Panc1 (cell line): Measurements from ENCODE around the gene ITPR2. TPM values are rescaled to one million over a fixed set of nuclear protein-coding genes. Genes with fewer than 3 reads are reported as not detected.

ENCODE experiments used
- ATAC-seq: fragments of 200-7000 bp; cut with Tn5 transposase; 2 replicates; pipeline ENCODE4 v1.9.1; 2020; ENCODE audit warnings: mild to moderate bottlenecking, moderate library complexity
- BruUV-seq: library from RNA; stranded (reverse); fragments of 400-500 nt; replicated peaks from 2 replicates; lab custom pipeline; 2021; lab: Mats Ljungman, UMichigan
- CTCF ChIA-PET: fragments of 300-600 bp; sonication (Branson Sonifier 250); formaldehyde crosslinking; loops from one replicate; lab custom pipeline; 2022; ENCODE audit warnings: antibody characterized with exemption; lab: Charles Lee
- POLR2A ChIA-PET: fragments of 300-600 bp; sonication (Branson Sonifier 250); formaldehyde crosslinking; loops from one replicate; lab custom pipeline; 2022; ENCODE audit warnings: antibody characterized with exemption; lab: Charles Lee
- DNase-seq: peaks from one replicate; pipeline ENCODE4 v3.0.0-alpha.2; 2010; ENCODE audit warnings: low read depth, low spot score
- H3K27ac ChIP-seq: 2 replicates; pipeline ENCODE4 v1.5.1; 2011; ENCODE audit warnings: mild to moderate bottlenecking, low read length, inconsistent platforms
- H3K27me3 ChIP-seq: fragments of 200-500 bp; sonication (Bioruptor generic); 2 replicates; pipeline ENCODE4 v1.6.0; 2014; ENCODE audit warnings: low read length, inconsistent platforms; ENCODE audit not compliant: control insufficient read depth, insufficient read depth
- H3K36me3 ChIP-seq: fragments of 200-500 bp; sonication (Bioruptor generic); 2 replicates; pipeline ENCODE4 v1.5.1; 2014; ENCODE audit warnings: inconsistent platforms, mild to moderate bottlenecking, low read length, moderate library complexity; ENCODE audit not compliant: control insufficient read depth, insufficient read depth
- H3K4me1 ChIP-seq: 2 replicates; pipeline ENCODE4 v1.5.1; 2011; ENCODE audit warnings: inconsistent platforms, mild to moderate bottlenecking, low read length, moderate library complexity; ENCODE audit not compliant: control insufficient read depth, insufficient read depth
- H3K4me3 ChIP-seq, 2 experiments: 2 replicates each; pipeline ENCODE4 v1.5.1; 2011 to 2012; ENCODE audit warnings: low read depth in 2 of 2, low read length in 2 of 2, mild to moderate bottlenecking in 2 of 2, inconsistent platforms in 1 of 2, moderate library complexity in 1 of 2
- H3K9me3 ChIP-seq: fragments of 200-500 bp; sonication (Bioruptor generic); 2 replicates; pipeline ENCODE4 v1.5.1; 2014; ENCODE audit warnings: low read depth, mild to moderate bottlenecking, inconsistent platforms, low read length, moderate library complexity; ENCODE audit not compliant: control insufficient read depth, insufficient read depth
- POLR2AphosphoS5 ChIP-seq: IDR thresholded peaks from 2 replicates; pipeline ENCODE4 v1.6.1; 2012; ENCODE audit warnings: mild to moderate bottlenecking, low read depth, low read length, moderate library complexity
- REST ChIP-seq, 2 experiments: IDR thresholded peaks; 2 replicates each; pipeline ENCODE4 v1.6.1; 2011 to 2012; ENCODE audit warnings: low read depth in 2 of 2, control low read depth in 1 of 2, low read length in 1 of 2, mild to moderate bottlenecking in 1 of 2, moderate library complexity in 1 of 2; ENCODE audit not compliant: insufficient read depth in 1 of 2
- SIN3A ChIP-seq: IDR thresholded peaks from 2 replicates; pipeline ENCODE4 v1.6.1; 2012; ENCODE audit warnings: low read depth, mild to moderate bottlenecking, low read length, moderate library complexity, borderline replicate concordance; ENCODE audit not compliant: insufficient read depth
- TCF7L2 ChIP-seq: IDR thresholded peaks from 2 replicates; pipeline ENCODE4 v1.6.1; 2011; ENCODE audit warnings: mild to moderate bottlenecking, low read depth, low read length, inconsistent platforms
- in situ Hi-C: cut with HindIII; loops from 2 replicates; pipeline ENCODE4 v1.10.0; 2016; ENCODE audit warnings: low sequenced_read_pairs, low pct_unique_long_range_greater_than_20kb
- intact Hi-C: fragments of 100-400 bp; cut with micrococcal nuclease; formaldehyde crosslinking; loops from one replicate; pipeline ENCODE4 v1.10.0; 2022; ENCODE audit not compliant: unreplicated experiment
- total RNA-seq: library from RNA; stranded (reverse); gene quantifications from one replicate; pipeline ENCODE4 v1.2.1, GENCODE V29; 2021; ENCODE audit not compliant: unreplicated experiment
- TF ChIP-seq, protein P1 (sequence below): fragments of 450-650 bp; IDR thresholded peaks from 2 replicates; pipeline ENCODE4 v1.5.1; 2017; ENCODE audit warnings: mild to moderate bottlenecking

ITPR2 gene
- total RNA-seq, 1 experiment from 2014 or later: 41.8 TPM

GRCh38 chr12:26489908-26490307 is 343.1 kb downstream of the ITPR2 start:
- no peak for DNase-seq
- no peaks in the 10 kb centered on the region for H3K36me3 ChIP-seq
- intact Hi-C loops (no loop called here), in situ Hi-C loops (no loop called here)
- no peaks in the 10 kb centered on the region for H3K27me3 ChIP-seq
- H3K4me3 ChIP-seq: no peak overlapping the region
- no peak for ATAC-seq
- ChIA-PET POLR2A (no interaction called here), CTCF (no interaction called here)
- BruUV-seq: no TSS peak
- TF ChIP-seq REST (IDR thresholded peaks at IDR 0.05; ENCODE audit: insufficient read depth in 1 of 2, low read depth in 2 of 2, low read length in 1 of 2) (no peak), POLR2AphosphoS5 (no peak), SIN3A (no peak), TCF7L2 (no peak)
- TF ChIP-seq, protein P1, sequence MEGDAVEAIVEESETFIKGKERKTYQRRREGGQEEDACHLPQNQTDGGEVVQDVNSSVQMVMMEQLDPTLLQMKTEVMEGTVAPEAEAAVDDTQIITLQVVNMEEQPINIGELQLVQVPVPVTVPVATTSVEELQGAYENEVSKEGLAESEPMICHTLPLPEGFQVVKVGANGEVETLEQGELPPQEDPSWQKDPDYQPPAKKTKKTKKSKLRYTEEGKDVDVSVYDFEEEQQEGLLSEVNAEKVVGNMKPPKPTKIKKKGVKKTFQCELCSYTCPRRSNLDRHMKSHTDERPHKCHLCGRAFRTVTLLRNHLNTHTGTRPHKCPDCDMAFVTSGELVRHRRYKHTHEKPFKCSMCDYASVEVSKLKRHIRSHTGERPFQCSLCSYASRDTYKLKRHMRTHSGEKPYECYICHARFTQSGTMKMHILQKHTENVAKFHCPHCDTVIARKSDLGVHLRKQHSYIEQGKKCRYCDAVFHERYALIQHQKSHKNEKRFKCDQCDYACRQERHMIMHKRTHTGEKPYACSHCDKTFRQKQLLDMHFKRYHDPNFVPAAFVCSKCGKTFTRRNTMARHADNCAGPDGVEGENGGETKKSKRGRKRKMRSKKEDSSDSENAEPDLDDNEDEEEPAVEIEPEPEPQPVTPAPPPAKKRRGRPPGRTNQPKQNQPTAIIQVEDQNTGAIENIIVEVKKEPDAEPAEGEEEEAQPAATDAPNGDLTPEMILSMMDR: no peak
- no peak overlapping the region for H3K27ac ChIP-seq
- no peaks in the 10 kb centered on the region for H3K4me1 ChIP-seq
- H3K9me3 ChIP-seq: no peaks in the 10 kb centered on the region

- Histone ChIP-seq H3K9me3 (no peaks in the 10 kb centered on the region), H3K36me3 (no peaks in the 10 kb centered on the region), H3K27me3 (no peaks in the 10 kb centered on the region), H3K27ac (no peak overlapping the region), H3K4me1 (no peaks in the 10 kb centered on the region), H3K4me3 (no peak overlapping the region)
- ChIA-PET CTCF (no interaction called here), POLR2A (no interaction called here)
- no TSS peak for BruUV-seq
- ATAC-seq (no peak), DNase-seq (no peak)
- in situ Hi-C loops (no loop called here), intact Hi-C loops (no loop called here)
- TF ChIP-seq REST (IDR thresholded peaks at IDR 0.05; ENCODE audit: insufficient read depth in 1 of 2, low read depth in 2 of 2, low read length in 1 of 2): no peak
- TF ChIP-seq TCF7L2: no peak
- no peak for TF ChIP-seq POLR2AphosphoS5
- TF ChIP-seq SIN3A: no peak
- TF ChIP-seq, protein P1: no peak
Measured at GRCh38 chr12:26488351-26488750, 344.6 kb downstream of the ITPR2 start.
